Parietal lobe (tissue), 1 donor: ENCODE measurements around the gene CIAO1. TPM values are rescaled to one million over a fixed set of nuclear protein-coding genes. Genes with fewer than 3 reads are reported as not detected.

Source experiments
- total RNA-seq: library from RNA; depleted of rRNA; stranded (reverse); fragments of >200 nt; gene quantifications from one replicate; pipeline ENCODE4 v1.2.3, GENCODE V29; 2014

The CIAO1 gene
- total RNA-seq = 93.9 TPM

GRCh38 chr2:96265840-96266679, at the start of gene CIAO1, which contains the start of gene TMEM127:
TSS of gene CIAO1 (plus strand) at chr2:96266225. CDS start at chr2:96266351, 126 bp downstream.
TSS of gene TMEM127 (minus strand) at chr2:96265997. CDS start at chr2:96265381, 616 bp downstream.

DNA sequence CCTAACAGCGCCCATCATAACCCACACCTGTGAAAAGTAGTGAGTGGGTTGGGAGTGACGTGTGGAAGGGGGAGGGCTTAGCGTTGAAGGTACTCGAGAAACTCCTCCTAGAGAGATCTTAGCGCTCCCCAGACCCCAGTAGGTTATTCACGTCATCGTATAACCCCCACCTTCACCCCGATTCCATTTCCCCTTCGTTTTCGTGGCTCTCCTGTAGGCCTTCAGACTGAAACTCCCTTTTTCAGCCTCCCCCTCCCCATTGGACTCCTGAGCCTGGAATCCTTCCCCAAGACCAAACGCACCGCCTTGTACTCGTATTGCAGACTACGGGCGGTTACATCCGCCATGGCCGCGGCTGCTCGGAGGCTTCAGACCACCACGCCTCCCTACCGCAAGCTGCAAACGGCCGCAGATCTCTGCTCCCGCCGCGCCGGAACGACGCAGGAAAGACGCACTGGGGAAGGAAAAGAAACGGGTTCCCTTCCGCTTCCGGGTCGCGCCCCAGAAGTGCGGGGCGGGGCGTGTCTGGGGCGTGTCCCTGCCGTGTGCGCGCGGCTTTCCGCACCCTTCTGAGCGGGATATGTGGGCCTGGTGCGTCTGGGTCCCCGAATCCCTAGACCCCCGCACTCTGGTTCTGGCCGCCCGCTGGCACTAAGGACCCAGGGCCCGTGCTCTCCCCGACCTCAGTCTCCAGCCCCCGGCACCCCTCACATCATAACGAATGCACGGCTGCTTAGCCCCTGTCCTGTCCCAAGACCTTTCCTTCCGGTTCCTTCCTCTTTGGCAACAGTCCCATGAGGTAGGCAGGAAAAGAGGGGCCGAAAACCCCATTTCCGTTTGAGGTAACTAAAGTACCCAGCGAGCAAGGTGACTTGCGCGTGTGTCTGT, 39.3 kb downstream of the CIAO1 start, which contains the start of gene SNRNP200:
SNRNP200 (minus strand) TSS at position 456 of the 888 bp plus-strand sequence; CDS start at position 347, 109 bp downstream.

Other genes with a start within 250 kb of the CIAO1 start
- gene GPAT2, start 231.3 kb upstream of the CIAO1 start, total RNA-seq = 3.1 TPM
- not detected for gene ADRA2B, start 149.7 kb upstream of the CIAO1 start, total RNA-seq
- gene ASTL, start 127.7 kb upstream of the CIAO1 start, total RNA-seq = not detected
- gene DUSP2, start 120.8 kb upstream of the CIAO1 start, total RNA-seq = 4.4 TPM
- 183 TPM for gene STARD7, start 57.4 kb upstream of the CIAO1 start, total RNA-seq
- gene TMEM127, start 228 bp upstream of the CIAO1 start, total RNA-seq = 21.3 TPM
- 102 TPM for gene SNRNP200, start 39.3 kb downstream of the CIAO1 start, total RNA-seq
- 4.7 TPM for gene ITPRIPL1, start 59.1 kb downstream of the CIAO1 start, total RNA-seq
- 5.6 TPM for gene NCAPH, start 69.5 kb downstream of the CIAO1 start, total RNA-seq
- not detected for gene NEURL3, start 239.1 kb downstream of the CIAO1 start, total RNA-seq